Endothelial cell of umbilical vein (primary cell): Measurements from ENCODE around the gene PIGW. TPM values are rescaled to one million over a fixed set of nuclear protein-coding genes. Genes with fewer than 3 reads are reported as not detected.
"Not testable (repeated sequence)": the region's sequence is repeated elsewhere in the genome, so short reads cannot be mapped to it uniquely, and the experiment has no call there.

Experiments
- BruUV-seq: library from RNA; stranded (reverse); fragments of 400-500 nt; replicated peaks from 2 replicates; lab custom pipeline; 2021; lab: Mats Ljungman, UMichigan
- CTCF ChIA-PET: fragments of 300-600, 350-600 bp; sonication (Branson Sonifier 250); formaldehyde crosslinking; loops from one replicate; lab custom pipeline; 2021; ENCODE audit warnings: antibody characterized with exemption, inconsistent platforms; lab: Charles Lee
- POLR2A ChIA-PET: fragments of 300-600, 350-600 bp; sonication (Branson Sonifier 250); formaldehyde crosslinking; loops from one replicate; lab custom pipeline; 2021; ENCODE audit warnings: antibody characterized with exemption, inconsistent platforms; lab: Charles Lee
- DNase-seq: peaks from one replicate; pipeline ENCODE4 v3.0.0-alpha.2; 2011; ENCODE audit warnings: low read depth, low spot score
- FAIRE-seq: peaks from 2 replicates; lab custom pipeline; 2011; peaks lifted over from hg19 to GRCh38; lab: Jason Lieb, UNC
- H2AFZ ChIP-seq: 2 replicates; pipeline ENCODE4 v1.6.0; 2012; ENCODE audit warnings: low read depth, low read length, control low read depth, inconsistent platforms
- H3K27ac ChIP-seq: 2 replicates; pipeline ENCODE4 v1.5.1; 2011; ENCODE audit warnings: low read depth, mild to moderate bottlenecking, control low read depth, low read length, moderate library complexity; ENCODE audit not compliant: insufficient read depth
- H3K27me3 ChIP-seq, 2 experiments: 2 replicates each; pipeline versions ENCODE4 v1.6.0 to v1.6.1; 2011; ENCODE audit warnings: low read length in 2 of 2, mixed read lengths in 1 of 2; ENCODE audit not compliant: control insufficient read depth in 2 of 2, insufficient read depth in 2 of 2
- H3K36me3 ChIP-seq, 2 experiments: 2 replicates in 1 of 2; 3 replicates in 1 of 2; pipeline ENCODE4 v1.5.1; 2011; ENCODE audit warnings: low read length in 2 of 2, mild to moderate bottlenecking in 1 of 2, moderate library complexity in 1 of 2; ENCODE audit not compliant: control insufficient read depth in 2 of 2, insufficient read depth in 2 of 2; ENCODE audit errors: extremely low read depth in 1 of 2
- H3K4me1 ChIP-seq: 3 replicates; pipeline ENCODE4 v1.5.1; 2011; ENCODE audit warnings: mild to moderate bottlenecking, low read length; ENCODE audit not compliant: control insufficient read depth, insufficient read depth; ENCODE audit errors: extremely low read depth
- H3K4me2 ChIP-seq: 2 replicates; pipeline ENCODE4 v1.6.1; 2011; ENCODE audit warnings: low read length, control low read depth, mixed read lengths; ENCODE audit not compliant: insufficient read depth
- H3K4me3 ChIP-seq, 3 experiments: fragments of 200-600 bp in 1 of 3; sonication (generic), shearing (Covaris generic) in 1 of 3; replicated peaks in 1 of 3; 2 replicates each; pipeline ENCODE4 v1.5.1; 2011 to 2016; ENCODE audit warnings: control low read depth in 3 of 3, low read length in 3 of 3, mild to moderate bottlenecking in 2 of 3, inconsistent platforms in 1 of 3, low read depth in 1 of 3, moderate library complexity in 1 of 3; ENCODE audit not compliant: insufficient read depth in 1 of 3
- H3K79me2 ChIP-seq: 2 replicates; pipeline ENCODE4 v1.6.0; 2012; ENCODE audit warnings: low read length, inconsistent platforms; ENCODE audit not compliant: control insufficient read depth, insufficient read depth
- H3K9ac ChIP-seq: replicated peaks from 2 replicates; pipeline ENCODE3; 2011; ENCODE audit warnings: low read length, control low read depth; ENCODE audit not compliant: insufficient read depth; ENCODE audit errors: extremely low read depth
- H3K9me1 ChIP-seq: replicated peaks from 3 replicates; pipeline ENCODE4 v1.6.0; 2011; ENCODE audit warnings: mild to moderate bottlenecking, low read length; ENCODE audit not compliant: control insufficient read depth, insufficient read depth; ENCODE audit errors: extremely low read depth
- H3K9me3 ChIP-seq: replicated peaks from 2 replicates; pipeline ENCODE4 v1.5.1; 2012; ENCODE audit warnings: low read length, inconsistent platforms; ENCODE audit not compliant: control insufficient read depth, insufficient read depth
- H4K20me1 ChIP-seq: replicated peaks from 2 replicates; pipeline ENCODE3; 2011; ENCODE audit warnings: mild to moderate bottlenecking, low read length; ENCODE audit not compliant: control insufficient read depth, insufficient read depth; ENCODE audit errors: extremely low read depth
- EZH2 ChIP-seq: IDR thresholded peaks from 2 replicates; pipeline ENCODE4 v1.6.1; 2012; ENCODE audit warnings: borderline replicate concordance, low read depth, mild to moderate bottlenecking, moderate library complexity, low read length, inconsistent platforms; ENCODE audit not compliant: severe bottlenecking
- FOS ChIP-seq: IDR thresholded peaks from 2 replicates; pipeline ENCODE4 v1.6.1; 2011; ENCODE audit warnings: mild to moderate bottlenecking, low read length, moderate library complexity, borderline replicate concordance; ENCODE audit not compliant: insufficient read depth
- GATA2 ChIP-seq: IDR thresholded peaks from 2 replicates; pipeline ENCODE4 v1.7.0; 2011; ENCODE audit warnings: low read depth, mild to moderate bottlenecking, moderate library complexity, mixed read lengths, low read length; ENCODE audit not compliant: insufficient read length, insufficient read depth
- JUN ChIP-seq: IDR thresholded peaks from 2 replicates; pipeline ENCODE4 v1.6.1; 2011; ENCODE audit warnings: borderline replicate concordance, low read depth; ENCODE audit not compliant: insufficient read length, insufficient read depth
- MYC ChIP-seq: IDR thresholded peaks from one replicate; pipeline ENCODE4 v1.6.1; 2011; ENCODE audit warnings: mild to moderate bottlenecking, low read depth, low read length
- POLR2A ChIP-seq: IDR thresholded peaks from 2 replicates; pipeline ENCODE4 v1.6.1; 2012; ENCODE audit warnings: low read depth, mild to moderate bottlenecking, control low read depth, low read length
- POLR2AphosphoS5 ChIP-seq: IDR thresholded peaks from 2 replicates; pipeline ENCODE4 v1.6.1; 2012; ENCODE audit warnings: low read depth, mild to moderate bottlenecking, control low read depth, low read length, moderate library complexity; ENCODE audit not compliant: insufficient read depth
- dilution Hi-C: fragments of 300-500 bp; cut with MboI; formaldehyde crosslinking; loops from one replicate; pipeline ENCODE4 v1.15.0; 2019; ENCODE audit warnings: low sequenced_read_pairs; ENCODE audit not compliant: extremely low pct_ligation_motif_present
- intact Hi-C: fragments of 100-400 bp; cut with micrococcal nuclease; formaldehyde crosslinking; loops from one replicate; pipeline ENCODE4 v1.10.0; 2022
- polyA plus RNA-seq, 4 experiments: library from polyadenylated mRNA; depleted of rRNA in 3 of 4; stranded (reverse) in 3 of 4; unstranded in 1 of 4; fragments of >200 nt; gene quantifications; 2 replicates each; pipeline versions ENCODE4 v1.2.1 to v1.2.3, GENCODE V29; 2011 to 2012; ENCODE audit warnings: missing spikeins in 1 of 4
- total RNA-seq: library from RNA; stranded (reverse); gene quantifications from 2 replicates; pipeline ENCODE4 v1.2.3, GENCODE V29; 2021
- TF ChIP-seq, protein P1 (sequence below): IDR thresholded peaks from 2 replicates; pipeline ENCODE4 v1.6.1; 2011; ENCODE audit not compliant: insufficient read depth, insufficient read length
- TF ChIP-seq, protein P2 (sequence below), 2 donors: IDR thresholded peaks; 1 replicate in 1 of 2; 2 replicates in 1 of 2; pipeline ENCODE4 v1.5.1; 2011; ENCODE audit warnings: low read length in 2 of 2, mild to moderate bottlenecking in 2 of 2, moderate library complexity in 2 of 2, control low read depth in 1 of 2, inconsistent platforms in 1 of 2, low read depth in 1 of 2; ENCODE audit not compliant: insufficient read depth in 1 of 2; ENCODE audit errors: extremely low read depth in 1 of 2

The PIGW gene
- total and polyA plus RNA-seq, 2 donors (not counting 3 experiments of a cell fraction or from before 2014, with no cell fraction given), result 5.9 to 13.1 TPM

GRCh38 chr17:36507266-36507665 is 27.5 kb upstream of the PIGW start:
- Histone ChIP-seq H3K9ac (no peak overlapping the region), H3K9me3 (no peaks in the 10 kb centered on the region)
- dilution Hi-C loops, result no loop called here

GRCh38 chr17:36508439-36508838 is 26.3 kb upstream of the PIGW start:
- H3K4me3 ChIP-seq, BruUV-seq, H2AFZ ChIP-seq, H3K4me1 ChIP-seq, intact Hi-C loops, H4K20me1 ChIP-seq, CTCF ChIA-PET, H3K4me2 ChIP-seq, H3K9me3 ChIP-seq, DNase-seq, H3K9ac ChIP-seq, H3K27ac ChIP-seq, H3K27me3 ChIP-seq, H3K9me1 ChIP-seq, POLR2A ChIA-PET, H3K79me2 ChIP-seq, dilution Hi-C loops, FAIRE-seq: not testable (repeated sequence)
- H3K36me3 ChIP-seq, result peaks cover 6 to 28% of the 10 kb centered on the region in 2 experiments

More at GRCh38 chr17:36507266-36507665, 27.5 kb upstream of the PIGW start:
- H4K20me1 ChIP-seq, result no peaks in the 10 kb centered on the region
- H3K27ac ChIP-seq, result no peak overlapping the region
- no peaks in the 10 kb centered on the region for H3K4me1 ChIP-seq
- no peaks in the 10 kb centered on the region for H3K79me2 ChIP-seq
- intact Hi-C loops, result no loop called here
- no TSS peak for BruUV-seq
- H3K4me2 ChIP-seq, result no peak overlapping the region
- no peak overlapping the region for H3K4me3 ChIP-seq
- H3K36me3 ChIP-seq, result peaks cover 6 to 21% of the 10 kb centered on the region in 2 experiments
- no peak for DNase-seq
- no peak for TF ChIP-seq FOS
- TF ChIP-seq GATA2, result no peak
- TF ChIP-seq, protein P1, sequence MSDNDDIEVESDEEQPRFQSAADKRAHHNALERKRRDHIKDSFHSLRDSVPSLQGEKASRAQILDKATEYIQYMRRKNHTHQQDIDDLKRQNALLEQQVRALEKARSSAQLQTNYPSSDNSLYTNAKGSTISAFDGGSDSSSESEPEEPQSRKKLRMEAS, result no peak
- TF ChIP-seq EZH2, result no peak
- no peak for TF ChIP-seq JUN
- TF ChIP-seq POLR2AphosphoS5, result no peak
- TF ChIP-seq, protein P2, sequence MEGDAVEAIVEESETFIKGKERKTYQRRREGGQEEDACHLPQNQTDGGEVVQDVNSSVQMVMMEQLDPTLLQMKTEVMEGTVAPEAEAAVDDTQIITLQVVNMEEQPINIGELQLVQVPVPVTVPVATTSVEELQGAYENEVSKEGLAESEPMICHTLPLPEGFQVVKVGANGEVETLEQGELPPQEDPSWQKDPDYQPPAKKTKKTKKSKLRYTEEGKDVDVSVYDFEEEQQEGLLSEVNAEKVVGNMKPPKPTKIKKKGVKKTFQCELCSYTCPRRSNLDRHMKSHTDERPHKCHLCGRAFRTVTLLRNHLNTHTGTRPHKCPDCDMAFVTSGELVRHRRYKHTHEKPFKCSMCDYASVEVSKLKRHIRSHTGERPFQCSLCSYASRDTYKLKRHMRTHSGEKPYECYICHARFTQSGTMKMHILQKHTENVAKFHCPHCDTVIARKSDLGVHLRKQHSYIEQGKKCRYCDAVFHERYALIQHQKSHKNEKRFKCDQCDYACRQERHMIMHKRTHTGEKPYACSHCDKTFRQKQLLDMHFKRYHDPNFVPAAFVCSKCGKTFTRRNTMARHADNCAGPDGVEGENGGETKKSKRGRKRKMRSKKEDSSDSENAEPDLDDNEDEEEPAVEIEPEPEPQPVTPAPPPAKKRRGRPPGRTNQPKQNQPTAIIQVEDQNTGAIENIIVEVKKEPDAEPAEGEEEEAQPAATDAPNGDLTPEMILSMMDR (IDR thresholded peaks at IDR 0.05; ENCODE audit: extremely low read depth in 1 of 2, insufficient read depth in 1 of 2, low read depth in 1 of 2, low read length in 2 of 2), result no peak
- TF ChIP-seq MYC, result no peak
- no peak for TF ChIP-seq POLR2A
- H2AFZ ChIP-seq, result no peak overlapping the region
- H3K27me3 ChIP-seq, result no peaks in the 10 kb centered on the region
- POLR2A ChIA-PET, result no interaction called here
- H3K9me1 ChIP-seq, result no peaks in the 10 kb centered on the region
- no peak for FAIRE-seq
- CTCF ChIA-PET, result no interaction called here
